Tibial nerve (tissue), 4 donors: ENCODE results near the gene IRF4. TPM values are rescaled to one million over a fixed set of nuclear protein-coding genes. Genes with fewer than 3 reads are reported as not detected.

Experiments used
- DNase-seq, 2 donors: peaks; one replicate each; pipeline ENCODE4 v3.0.0-alpha.2; 2019; ENCODE audit warnings: low spot score in 2 of 2
- H3K27ac ChIP-seq, 4 donors: fragments of 200-600 bp; sonication (generic) in 3 of 4; one replicate each; pipeline ENCODE4 v1.5.1; 2017 to 2019; ENCODE audit warnings: mild to moderate bottlenecking in 1 of 4
- H3K27me3 ChIP-seq, 2 donors: fragments of 200-600 bp; sonication (generic) in 1 of 2; one replicate each; pipeline versions ENCODE4 v1.5.1 to v1.6.0; 2017 to 2019
- H3K36me3 ChIP-seq, 3 donors: fragments of 200-600 bp; sonication (generic); one replicate each; pipeline ENCODE4 v1.5.1; 2018 to 2019
- H3K4me1 ChIP-seq, 4 donors: fragments of 200-600 bp; sonication (generic) in 3 of 4; one replicate each; pipeline ENCODE4 v1.5.1; 2017 to 2019
- H3K4me3 ChIP-seq, 4 donors: fragments of 200-600 bp; sonication (generic) in 3 of 4; one replicate each; pipeline ENCODE4 v1.5.1; 2017 to 2019; ENCODE audit warnings: mild to moderate bottlenecking in 1 of 4, moderate library complexity in 1 of 4
- H3K9me3 ChIP-seq, 4 donors: fragments of 200-600 bp; sonication (generic) in 3 of 4; one replicate each; pipeline ENCODE4 v1.5.1; 2017 to 2019
- EP300 ChIP-seq, 2 donors: sonication (generic); formaldehyde crosslinking; IDR thresholded peaks; one replicate each; pipeline ENCODE4 v1.6.1; 2017; ENCODE audit warnings: antibody characterized with exemption in 2 of 2, mild to moderate bottlenecking in 1 of 2
- POLR2A ChIP-seq, 2 donors: fragments of 450-650 bp; IDR thresholded peaks; one replicate each; pipeline ENCODE4 v1.6.1; 2017; ENCODE audit warnings: antibody characterized with exemption in 2 of 2, mild to moderate bottlenecking in 2 of 2, moderate library complexity in 2 of 2
- WGBS, 2 donors: methylation state at CpG; one replicate each; pipeline ENCODE4 v1.1.5; 2018; 5-methylcytosine and 5-hydroxymethylcytosine counted together
- total RNA-seq, 4 donors: library from RNA; depleted of rRNA; stranded (reverse); fragments of >200 nt; gene quantifications; one replicate each; pipeline ENCODE4 v1.1.0, GENCODE V29; 2016
- TF ChIP-seq, protein P1 (sequence below), 5 experiments: fragments of 200-600 bp in 3 of 5; fragments of 450-650 bp in 2 of 5; sonication (generic) in 3 of 5; IDR thresholded peaks; one replicate each; pipeline ENCODE4 v1.5.1; 2016 to 2019; ENCODE audit warnings: antibody characterized with exemption in 5 of 5, mild to moderate bottlenecking in 3 of 5, moderate library complexity in 2 of 5

IRF4 gene
- total RNA-seq, 4 donors from 2014 or later: 0.22 to 6.9 (median 2.3) TPM

DNA sequence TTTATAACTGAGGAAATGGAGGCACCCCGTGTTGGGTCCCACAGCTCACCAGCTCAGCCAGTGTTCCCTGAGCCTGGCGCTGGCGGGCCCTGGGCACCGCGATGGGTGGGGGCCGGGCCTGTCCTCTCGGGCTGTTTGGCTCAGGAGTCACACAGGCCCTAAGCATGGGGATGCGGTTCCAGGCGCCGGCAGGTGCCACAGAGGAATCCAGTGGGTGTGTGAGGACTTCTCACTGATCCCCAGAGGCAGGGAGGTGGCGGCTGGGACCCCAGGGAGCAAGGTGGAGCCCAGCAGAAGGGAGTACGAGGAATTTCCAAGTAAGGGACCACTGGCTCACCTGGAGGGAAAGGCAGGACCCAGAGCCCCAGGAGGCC, 57.5 kb downstream of the IRF4 start:
- H3K4me1 ChIP-seq: peaks cover 0 to 17% (median 0%) of the 10 kb centered on the region in 4 donors
- no peaks in the 10 kb centered on the region for H3K36me3 ChIP-seq
- TF ChIP-seq EP300 (IDR thresholded peaks at IDR 0.05) (no peak), POLR2A (IDR thresholded peaks at IDR 0.05) (no peak)
- TF ChIP-seq, protein P1, sequence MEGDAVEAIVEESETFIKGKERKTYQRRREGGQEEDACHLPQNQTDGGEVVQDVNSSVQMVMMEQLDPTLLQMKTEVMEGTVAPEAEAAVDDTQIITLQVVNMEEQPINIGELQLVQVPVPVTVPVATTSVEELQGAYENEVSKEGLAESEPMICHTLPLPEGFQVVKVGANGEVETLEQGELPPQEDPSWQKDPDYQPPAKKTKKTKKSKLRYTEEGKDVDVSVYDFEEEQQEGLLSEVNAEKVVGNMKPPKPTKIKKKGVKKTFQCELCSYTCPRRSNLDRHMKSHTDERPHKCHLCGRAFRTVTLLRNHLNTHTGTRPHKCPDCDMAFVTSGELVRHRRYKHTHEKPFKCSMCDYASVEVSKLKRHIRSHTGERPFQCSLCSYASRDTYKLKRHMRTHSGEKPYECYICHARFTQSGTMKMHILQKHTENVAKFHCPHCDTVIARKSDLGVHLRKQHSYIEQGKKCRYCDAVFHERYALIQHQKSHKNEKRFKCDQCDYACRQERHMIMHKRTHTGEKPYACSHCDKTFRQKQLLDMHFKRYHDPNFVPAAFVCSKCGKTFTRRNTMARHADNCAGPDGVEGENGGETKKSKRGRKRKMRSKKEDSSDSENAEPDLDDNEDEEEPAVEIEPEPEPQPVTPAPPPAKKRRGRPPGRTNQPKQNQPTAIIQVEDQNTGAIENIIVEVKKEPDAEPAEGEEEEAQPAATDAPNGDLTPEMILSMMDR (IDR thresholded peaks at IDR 0.05): no peak
- no peaks in the 10 kb centered on the region for H3K9me3 ChIP-seq
- no peak for DNase-seq
- H3K4me3 ChIP-seq: no peak overlapping the region
- WGBS, 2 donors: 76 to 78% methylated on average over 6 to 9 of the region's 12 CpGs
- H3K27me3 ChIP-seq: no peaks in the 10 kb centered on the region
- H3K27ac ChIP-seq: no peak overlapping the region

DNA sequence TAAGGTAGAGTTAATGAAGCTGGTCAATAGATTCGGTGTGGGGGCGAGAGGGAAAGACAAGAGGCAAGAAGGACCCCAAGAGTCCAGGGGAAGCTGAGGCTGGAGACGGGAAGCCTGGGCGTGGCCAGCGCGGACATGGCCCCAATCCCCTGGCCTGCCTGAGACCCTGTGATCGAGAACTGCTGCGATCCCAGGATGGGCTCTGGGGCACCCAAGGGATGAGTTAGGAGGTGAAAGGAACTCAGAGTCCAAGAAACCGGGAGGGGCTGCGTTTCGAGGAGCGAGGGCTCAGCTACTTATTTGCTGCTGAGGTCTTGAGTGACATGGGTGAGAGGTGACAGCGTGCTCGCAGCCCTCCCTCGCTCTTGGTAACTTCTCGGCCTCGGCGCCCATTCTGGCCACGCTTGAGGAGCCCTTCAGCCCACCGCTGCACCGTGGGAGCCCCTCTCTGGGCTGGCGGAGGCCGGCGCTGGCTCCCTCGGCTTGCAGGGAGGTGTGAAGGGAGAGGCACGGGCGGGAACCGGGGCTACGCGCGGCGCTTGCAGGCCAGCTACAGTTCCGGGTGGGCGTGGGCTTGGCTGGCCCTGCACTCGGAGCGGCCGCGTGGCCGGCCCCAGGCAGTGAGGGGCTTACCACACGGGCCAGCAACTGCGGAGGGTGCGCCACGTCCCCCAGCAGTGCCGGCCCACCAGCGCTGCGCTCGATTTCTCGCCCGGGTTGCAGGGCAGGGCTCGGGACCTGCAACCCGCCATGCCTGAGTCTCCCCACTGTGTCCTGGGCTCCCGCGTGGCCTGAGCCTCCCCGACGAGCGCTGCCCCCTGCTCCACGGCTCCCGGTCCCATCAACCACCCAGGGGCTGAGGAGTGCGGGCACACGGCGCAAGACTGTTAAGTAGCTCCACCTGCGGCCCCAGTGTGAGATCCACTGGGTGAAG, 58.2 kb downstream of the IRF4 start:
- Histone ChIP-seq H3K36me3 (no peaks in the 10 kb centered on the region), H3K9me3 (no peaks in the 10 kb centered on the region), H3K27me3 (no peaks in the 10 kb centered on the region), H3K4me1 (peaks cover 0 to 22% (median 0%) of the 10 kb centered on the region in 4 donors), H3K27ac (no peak overlapping the region), H3K4me3 (no peak overlapping the region)
- no peak for DNase-seq
- 90 to 92% methylated on average over 56 to 60 of the region's 62 CpGs for WGBS, 2 donors
- TF ChIP-seq, protein P1 (IDR thresholded peaks at IDR 0.05): no peak
- no peak for TF ChIP-seq POLR2A (IDR thresholded peaks at IDR 0.05)
- TF ChIP-seq EP300 (IDR thresholded peaks at IDR 0.05): no peak

DNA sequence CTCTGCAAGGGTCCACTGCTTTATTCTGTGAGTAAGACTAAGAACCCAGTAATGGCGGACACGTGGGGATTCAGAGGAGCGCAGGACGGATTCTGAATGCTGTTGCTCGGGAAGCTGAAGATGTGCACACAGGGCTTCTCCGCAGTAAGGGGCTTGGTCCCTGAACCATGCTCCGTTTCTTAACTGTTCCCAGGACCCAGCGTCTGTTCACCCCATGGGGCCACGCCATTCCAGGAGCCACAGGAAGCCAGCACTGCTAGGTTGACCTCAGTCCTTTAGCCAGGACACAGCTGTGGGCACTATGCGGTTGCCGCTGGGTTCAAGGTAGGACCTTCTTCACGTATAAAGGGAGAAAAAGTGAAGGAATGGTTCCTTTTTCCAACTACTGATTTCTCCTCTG, 59.8 kb downstream of the IRF4 start:
- DNase-seq: no peak

DNA sequence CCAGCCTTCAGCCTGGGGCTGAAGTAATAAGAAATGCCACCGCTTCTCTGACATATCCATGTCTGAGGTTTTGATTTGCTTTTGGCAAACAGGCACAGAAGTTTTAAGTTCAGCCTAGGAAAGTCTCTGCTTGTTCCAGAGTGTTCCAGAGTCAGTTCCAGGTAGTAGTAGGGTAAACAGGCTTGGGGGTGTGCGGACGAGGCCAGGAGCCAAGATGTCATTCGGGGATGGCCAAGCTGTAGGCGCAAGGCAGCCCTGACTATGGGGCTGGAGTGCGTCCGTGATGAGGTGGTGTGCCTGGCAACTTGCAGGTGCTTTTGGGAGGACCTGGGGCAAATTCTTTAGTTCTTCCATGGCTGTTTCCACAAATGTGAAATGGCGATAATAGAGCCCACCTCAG, 60.3 kb downstream of the IRF4 start:
- Histone ChIP-seq H3K4me3 (no peak overlapping the region), H3K9me3 (no peaks in the 10 kb centered on the region), H3K36me3 (no peaks in the 10 kb centered on the region), H3K27ac (no peak overlapping the region), H3K4me1 (peaks cover 0 to 24% (median 0%) of the 10 kb centered on the region in 4 donors), H3K27me3 (no peaks in the 10 kb centered on the region)
- 93 to 94% methylated on average over 8 of the region's 8 CpGs for whole genome bisulfite sequencing, 2 donors
- DNase-seq: no peak
- TF ChIP-seq EP300 (IDR thresholded peaks at IDR 0.05): no peak
- TF ChIP-seq POLR2A (IDR thresholded peaks at IDR 0.05): no peak

More for the DNA sequence above, 59.8 kb downstream of the IRF4 start:
- WGBS, 2 donors: 91 to 93% methylated on average over 12 of the region's 12 CpGs
- no peak for TF ChIP-seq EP300 (IDR thresholded peaks at IDR 0.05)
- no peak for TF ChIP-seq POLR2A (IDR thresholded peaks at IDR 0.05)
- TF ChIP-seq, protein P1 (IDR thresholded peaks at IDR 0.05): no peak
- Histone ChIP-seq H3K27me3 (no peaks in the 10 kb centered on the region), H3K9me3 (no peaks in the 10 kb centered on the region), H3K4me3 (no peak overlapping the region), H3K27ac (no peak overlapping the region), H3K36me3 (no peaks in the 10 kb centered on the region), H3K4me1 (peaks cover 0 to 24% (median 0%) of the 10 kb centered on the region in 4 donors)

DNA sequence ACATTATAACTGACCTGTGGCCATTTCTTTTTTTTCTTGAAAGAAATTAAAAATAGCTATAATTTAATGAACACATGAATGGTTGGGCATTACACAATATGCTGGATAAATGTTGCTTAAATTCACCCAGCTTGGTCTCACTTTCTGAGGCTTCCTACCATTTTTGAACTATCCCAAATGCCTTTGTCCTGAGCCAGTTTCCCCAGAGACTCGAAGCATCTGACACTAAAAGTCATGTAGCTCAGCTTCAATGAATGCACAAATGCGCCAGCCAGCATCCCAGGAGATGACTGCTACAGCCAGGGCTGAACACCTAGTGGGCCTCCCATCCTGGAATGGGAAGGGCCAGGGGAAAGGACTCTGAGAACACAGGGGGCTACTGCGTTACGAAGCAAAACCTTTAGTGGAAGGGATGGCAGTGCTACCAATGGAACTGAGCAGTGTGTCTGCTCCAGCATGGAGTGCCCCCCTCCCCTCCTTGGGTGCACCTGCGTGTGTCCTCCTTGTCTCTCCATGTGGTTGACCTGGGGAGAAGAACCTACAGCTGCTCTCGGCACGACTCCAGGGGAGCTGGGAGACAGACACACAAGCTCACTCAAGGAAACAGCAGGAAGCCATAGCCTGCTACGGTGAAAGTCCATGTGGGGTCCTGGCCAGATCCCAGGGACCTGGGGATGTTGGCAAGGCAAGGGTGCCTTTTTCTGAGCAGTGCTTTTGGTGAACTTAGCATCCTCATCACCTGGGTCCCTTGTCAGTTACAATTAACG, 60.9 kb downstream of the IRF4 start:
- Histone ChIP-seq H3K27ac (no peak overlapping the region), H3K4me1 (peaks cover 0 to 24% (median 0%) of the 10 kb centered on the region in 4 donors), H3K27me3 (no peaks in the 10 kb centered on the region), H3K9me3 (no peaks in the 10 kb centered on the region), H3K36me3 (no peaks in the 10 kb centered on the region), H3K4me3 (no peak overlapping the region)
- WGBS, 2 donors: 68% methylated on average over 8 to 9 of the region's 9 CpGs
- TF ChIP-seq POLR2A (IDR thresholded peaks at IDR 0.05): no peak
- peak in 1 of 2 donors; percentile 7 for TF ChIP-seq EP300 (IDR thresholded peaks at IDR 0.05)
- TF ChIP-seq, protein P1 (IDR thresholded peaks at IDR 0.05): no peak
- peak; percentile 27 to 35 for DNase-seq
